ENCODE measurements around the gene PKD1. TPM values are rescaled to one million over a fixed set of nuclear protein-coding genes. Genes with fewer than 3 reads are reported as not detected.

The PKD1 gene
- total and polyA plus RNA-seq, 3 donors from 2014 or later, result 83.4 to 337 (median 323) TPM

- no peaks in the 10 kb centered on the region for H3K36me3 ChIP-seq (ENCODE audit: low read depth, missing control alignments)
- H3K27ac ChIP-seq, result no peak overlapping the region
- H3K4me3 ChIP-seq, result no peak overlapping the region
- TF ChIP-seq CTCF (IDR thresholded peaks at IDR 0.05), result no peak
- TF ChIP-seq POLR2A (IDR thresholded peaks at IDR 0.05), result no peak
- intact Hi-C loops (cut with DNase I; ENCODE audit: low total_unique reads), result no loop called here
- H3K27me3 ChIP-seq, result no peaks in the 10 kb centered on the region
- DNase-seq, result no peak
- H3K4me1 ChIP-seq, result no peaks in the 10 kb centered on the region
- H3K9me3 ChIP-seq, result no peaks in the 10 kb centered on the region
- 92 to 94% methylated on average over 23 to 28 of the region's 28 CpGs for WGBS, 2 donors
These were observed 36.0 kb upstream of the PKD1 start for GRCh38 chr16:2171601-2172178.

- 87 to 91% methylated on average over 7 to 43 of the region's 47 CpGs for WGBS, 2 donors
- intact Hi-C loops (cut with DNase I; ENCODE audit: low total_unique reads), result no loop called here
- no peaks in the 10 kb centered on the region for H3K36me3 ChIP-seq (ENCODE audit: low read depth, missing control alignments)
- no peaks in the 10 kb centered on the region for H3K27me3 ChIP-seq
- no peak for TF ChIP-seq POLR2A (IDR thresholded peaks at IDR 0.05)
- TF ChIP-seq CTCF (IDR thresholded peaks at IDR 0.05), result no peak
- no peak overlapping the region for H3K27ac ChIP-seq
- no peaks in the 10 kb centered on the region for H3K9me3 ChIP-seq
- no peak for DNase-seq
- H3K4me1 ChIP-seq, result no peaks in the 10 kb centered on the region
- H3K4me3 ChIP-seq, result no peak overlapping the region
These were observed 35.1 kb upstream of the PKD1 start for GRCh38 chr16:2170587-2171435.

GRCh38 chr16:2170080-2170479 is 34.4 kb upstream of the PKD1 start:
- intact Hi-C loops (cut with DNase I; ENCODE audit: low total_unique reads), result no loop called here
- no peaks in the 10 kb centered on the region for H3K36me3 ChIP-seq (ENCODE audit: low read depth, missing control alignments)

GRCh38 chr16:2167068-2167638 is 31.5 kb upstream of the PKD1 start:
- intact Hi-C loops (cut with DNase I; ENCODE audit: low total_unique reads), result no loop called here
- TF ChIP-seq POLR2A (IDR thresholded peaks at IDR 0.05), result no peak
- no peak for TF ChIP-seq CTCF (IDR thresholded peaks at IDR 0.05)

More at GRCh38 chr16:2170080-2170479, 34.4 kb upstream of the PKD1 start:
- Histone ChIP-seq H3K27me3 (no peaks in the 10 kb centered on the region), H3K27ac (peak overlapping the region; percentile 39 to 41), H3K4me1 (no peaks in the 10 kb centered on the region), H3K9me3 (no peaks in the 10 kb centered on the region), H3K4me3 (no peak overlapping the region)
- no peak for TF ChIP-seq POLR2A (IDR thresholded peaks at IDR 0.05)
- TF ChIP-seq CTCF (IDR thresholded peaks at IDR 0.05), result no peak
- 91% methylated on average over 14 of the region's 18 CpGs; no CpG with 5 or more reads in 1 of the 2 donors for WGBS, 2 donors
- DNase-seq, result no peak

More at GRCh38 chr16:2167068-2167638, 31.5 kb upstream of the PKD1 start:
- H3K4me3 ChIP-seq, result no peak overlapping the region
- H3K4me1 ChIP-seq, result no peaks in the 10 kb centered on the region
- H3K36me3 ChIP-seq (ENCODE audit: low read depth, missing control alignments), result no peaks in the 10 kb centered on the region
- WGBS, 2 donors, result 86 to 92% methylated on average over 13 to 18 of the region's 18 CpGs
- no peak for DNase-seq
- no peaks in the 10 kb centered on the region for H3K27me3 ChIP-seq
- no peak overlapping the region for H3K27ac ChIP-seq
- H3K9me3 ChIP-seq, result no peaks in the 10 kb centered on the region
